HG03342 (cell line): Measurements from ENCODE around the gene CLIP2.
"Not testable (repeated sequence)": the region's sequence is repeated elsewhere in the genome, so short reads cannot be mapped to it uniquely, and the experiment has no call there.

Experiments
- ATAC-seq: cut with Tn5 transposase; IDR thresholded peaks from one replicate; pipeline ENCODE4 v1.9.1; 2021; ENCODE audit warnings: mild to moderate bottlenecking, moderate library complexity; ENCODE audit not compliant: unreplicated experiment

CLIP2 gene

GRCh38 chr7:74401137-74401859, 112.1 kb downstream of the CLIP2 start:
- ATAC-seq = no peak

GRCh38 chr7:74402668-74403067, 113.5 kb downstream of the CLIP2 start:
- not testable (repeated sequence) for ATAC-seq

- ATAC-seq = no peak
These were observed 114.5 kb downstream of the CLIP2 start for GRCh38 chr7:74403521-74404387.

- no peak for ATAC-seq
These were observed 115.1 kb downstream of the CLIP2 start for GRCh38 chr7:74404388-74404700.

- ATAC-seq = no peak
These were observed 115.5 kb downstream of the CLIP2 start for GRCh38 chr7:74404741-74405140.

- no peak for ATAC-seq
These were observed 116.1 kb downstream of the CLIP2 start for GRCh38 chr7:74405191-74405898.

GRCh38 chr7:74405899-74406512, 116.8 kb downstream of the CLIP2 start:
- ATAC-seq = no peak

GRCh38 chr7:74407958-74408357, 118.8 kb downstream of the CLIP2 start:
- ATAC-seq = no peak

- no peak for ATAC-seq
These were observed 120.4 kb downstream of the CLIP2 start for GRCh38 chr7:74409571-74409970.

GRCh38 chr7:74410772-74411171, 121.6 kb downstream of the CLIP2 start:
- no peak for ATAC-seq

GRCh38 chr7:74411571-74411970, 122.4 kb downstream of the CLIP2 start:
- ATAC-seq = not testable (repeated sequence)

GRCh38 chr7:74412056-74412455, 122.8 kb downstream of the CLIP2 start:
- no peak for ATAC-seq

GRCh38 chr7:74412603-74413002, 123.4 kb downstream of the CLIP2 start:
- ATAC-seq = no peak

GRCh38 chr7:74414595-74415333, 125.6 kb downstream of the CLIP2 start:
- not testable (repeated sequence) for ATAC-seq

GRCh38 chr7:74417419-74417971, 128.3 kb downstream of the CLIP2 start:
- peak; percentile 51 for ATAC-seq

GRCh38 chr7:74418076-74418475, 128.9 kb downstream of the CLIP2 start:
- ATAC-seq = no peak

GRCh38 chr7:74418538-74418937, 129.3 kb downstream of the CLIP2 start:
- ATAC-seq = no peak

- ATAC-seq = not testable (repeated sequence)
These were observed 130.0 kb downstream of the CLIP2 start for GRCh38 chr7:74419232-74419631.

GRCh38 chr7:74420006-74420405, 130.8 kb downstream of the CLIP2 start:
- no peak for ATAC-seq

- no peak for ATAC-seq
These were observed 135.2 kb downstream of the CLIP2 start for GRCh38 chr7:74424291-74424880.
